Measurements from ENCODE around the gene HECW1. TPM values are rescaled to one million over a fixed set of nuclear protein-coding genes. Genes with fewer than 3 reads are reported as not detected.

Gene HECW1
- total and polyA plus RNA-seq, 2 donors (not counting 1 experiment from before 2014, with no cell fraction given), result not detected

DNA sequence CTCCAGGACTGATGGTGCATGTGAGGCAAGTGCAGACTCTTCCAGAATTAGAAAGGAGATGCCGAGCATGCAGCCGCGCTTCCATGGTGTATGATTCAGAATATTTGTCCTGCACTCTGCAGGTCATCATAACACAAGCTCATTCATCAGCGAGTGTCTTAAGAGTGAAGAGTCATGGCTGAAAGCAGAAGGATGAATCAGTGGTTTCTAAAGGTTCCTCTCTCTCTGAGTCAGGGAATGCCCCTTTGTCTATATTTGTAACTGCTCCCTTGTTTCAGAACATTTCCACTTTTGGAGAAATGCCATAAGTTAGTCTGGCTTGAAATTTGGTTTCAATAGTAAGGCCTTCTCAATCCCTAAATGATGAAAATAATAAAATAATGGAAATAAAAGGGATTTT, 52.3 kb downstream of the HECW1 start:
- ATAC-seq (ENCODE audit: low read depth) (no peak), DNase-seq (no peak)
- Histone ChIP-seq H3K9me3 (ENCODE audit: control extremely low read depth in 1 of 3, control insufficient read depth in 2 of 3, insufficient read depth in 1 of 3, low read length in 2 of 3) (peaks cover 0 to 6% (median 0%) of the 10 kb centered on the region in 3 donors), H4K20me1 (ENCODE audit: control insufficient read depth, insufficient read depth, low read length, poor library complexity, severe bottlenecking) (no peaks in the 10 kb centered on the region), H3K4me2 (replicated peaks; ENCODE audit: low read depth, low read length, poor library complexity, severe bottlenecking) (no peak overlapping the region), H2AFZ (ENCODE audit: insufficient read depth, low read depth, low read length, poor library complexity, severe bottlenecking) (no peak overlapping the region), H3K4me3 (ENCODE audit: control extremely low read depth in 1 of 5, extremely low read depth in 1 of 5, insufficient read depth in 1 of 5, low read depth in 2 of 5, low read length in 4 of 5) (no peak overlapping the region), H3K79me2 (ENCODE audit: control insufficient read depth, insufficient read depth, low read length) (no peaks in the 10 kb centered on the region), H3K27ac (ENCODE audit: low read length in 2 of 2) (no peak overlapping the region), H3K27me3 (replicated peaks in 1 of 4; ENCODE audit: control extremely low read depth in 1 of 4, control insufficient read depth in 3 of 4, insufficient read depth in 4 of 4, low read length in 3 of 4) (no peaks in the 10 kb centered on the region), H3K36me3 (replicated peaks in 1 of 2; ENCODE audit: control extremely low read depth in 1 of 2, control insufficient read depth in 1 of 2, extremely low read depth in 1 of 2, insufficient read depth in 2 of 2, low read length in 1 of 2) (no peaks in the 10 kb centered on the region), H3K4me1 (ENCODE audit: control insufficient read depth in 2 of 2, insufficient read depth in 2 of 2, low read length in 2 of 2) (no peaks in the 10 kb centered on the region), H3K9ac (ENCODE audit: low read length) (no peak overlapping the region)
- peaks cover 16% of the 10 kb centered on the region for H3K27me3 Mint-ChIP-seq
- no peaks in the 10 kb centered on the region for H3K9me3 Mint-ChIP-seq (ENCODE audit: insufficient read depth)
- H3K27ac Mint-ChIP-seq, result no peak overlapping the region
- WGBS (ENCODE audit: insufficient coverage), result 33% methylated on average over 1 of the region's 4 CpGs
- H3K4me1 Mint-ChIP-seq, result no peaks in the 10 kb centered on the region
- POLR2A ChIA-PET, result no interaction called here
- CTCF ChIA-PET, result no interaction called here
- TF ChIP-seq CTCF (IDR thresholded peaks at IDR 0.05), result no peak
- no peak for TF ChIP-seq EZH2 (IDR thresholded peaks at IDR 0.05; ENCODE audit: borderline replicate concordance, insufficient read depth, low read depth, low read length, poor library complexity, severe bottlenecking)
- intact Hi-C loops (cut with micrococcal nuclease), result no loop called here
- no peak overlapping the region for H3K4me3 Mint-ChIP-seq

- Histone ChIP-seq H3K4me2 (replicated peaks; ENCODE audit: low read depth, low read length, poor library complexity, severe bottlenecking) (no peak overlapping the region), H3K9me3 (ENCODE audit: control extremely low read depth in 1 of 3, control insufficient read depth in 2 of 3, insufficient read depth in 1 of 3, low read length in 2 of 3) (peaks cover 0 to 6% (median 0%) of the 10 kb centered on the region in 3 donors), H3K4me1 (ENCODE audit: control insufficient read depth in 2 of 2, insufficient read depth in 2 of 2, low read length in 2 of 2) (no peaks in the 10 kb centered on the region), H3K9ac (ENCODE audit: low read length) (no peak overlapping the region), H2AFZ (ENCODE audit: insufficient read depth, low read depth, low read length, poor library complexity, severe bottlenecking) (no peak overlapping the region), H3K36me3 (replicated peaks in 1 of 2; ENCODE audit: control extremely low read depth in 1 of 2, control insufficient read depth in 1 of 2, extremely low read depth in 1 of 2, insufficient read depth in 2 of 2, low read length in 1 of 2) (no peaks in the 10 kb centered on the region), H4K20me1 (ENCODE audit: control insufficient read depth, insufficient read depth, low read length, poor library complexity, severe bottlenecking) (no peaks in the 10 kb centered on the region), H3K79me2 (ENCODE audit: control insufficient read depth, insufficient read depth, low read length) (no peaks in the 10 kb centered on the region), H3K4me3 (ENCODE audit: control extremely low read depth in 1 of 5, extremely low read depth in 1 of 5, insufficient read depth in 1 of 5, low read depth in 2 of 5, low read length in 4 of 5) (no peak overlapping the region), H3K27me3 (replicated peaks in 1 of 4; ENCODE audit: control extremely low read depth in 1 of 4, control insufficient read depth in 3 of 4, insufficient read depth in 4 of 4, low read length in 3 of 4) (no peaks in the 10 kb centered on the region), H3K27ac (ENCODE audit: low read length in 2 of 2) (no peak overlapping the region)
- TF ChIP-seq EZH2 (IDR thresholded peaks at IDR 0.05; ENCODE audit: borderline replicate concordance, insufficient read depth, low read depth, low read length, poor library complexity, severe bottlenecking) (no peak), CTCF (IDR thresholded peaks at IDR 0.05) (no peak)
- intact Hi-C loops (cut with micrococcal nuclease), result no loop called here
- Mint-ChIP-seq H3K27ac (no peak overlapping the region), H3K27me3 (peaks cover 17% of the 10 kb centered on the region), H3K9me3 (ENCODE audit: insufficient read depth) (no peaks in the 10 kb centered on the region), H3K4me1 (no peaks in the 10 kb centered on the region), H3K4me3 (no peak overlapping the region)
- CTCF ChIA-PET, result no interaction called here
- DNase-seq, result no peak
- WGBS (ENCODE audit: insufficient coverage), result 90% methylated on average over 3 of the region's 3 CpGs
- no peak for ATAC-seq (ENCODE audit: low read depth)
- POLR2A ChIA-PET, result no interaction called here
Observed at GRCh38 chr7:43166686-43167085, 54.2 kb downstream of the HECW1 start.

Data from B cell (primary cell).